OCI-LY3 (cell line): ENCODE results near the gene DERA.

Experiments used
- H2AFZ ChIP-seq: fragments of 200-600, 300-600 bp; shearing (Covaris generic); 2 replicates; pipeline ENCODE4 v1.6.0; 2014; ENCODE audit warnings: antibody characterized with exemption, low read depth, low read length
- H3K27ac ChIP-seq: fragments of 200-600, 300-600 bp; sonication (generic); 2 replicates; pipeline ENCODE4 v1.5.1; 2014; ENCODE audit warnings: mild to moderate bottlenecking, low read length, moderate library complexity, mixed read lengths
- H3K27me3 ChIP-seq: fragments of 200-600, 300-600 bp; sonication (generic); 2 replicates; pipeline ENCODE4 v1.6.1; 2014; ENCODE audit warnings: low read depth, low read length, mixed read lengths
- H3K36me3 ChIP-seq: fragments of 200-600, 300-600 bp; sonication (generic); replicated peaks from 2 replicates; pipeline ENCODE3; 2014; ENCODE audit warnings: low read depth, low read length, mixed read lengths
- H3K4me1 ChIP-seq: fragments of 300-600, 200-600 bp; sonication (generic); 2 replicates; pipeline ENCODE4 v1.6.1; 2014; ENCODE audit warnings: low read length, mixed read lengths
- H3K4me2 ChIP-seq: fragments of 200-600, 300-600 bp; sonication (generic); 2 replicates; pipeline ENCODE4 v1.6.1; 2014; ENCODE audit warnings: low read length, mixed read lengths
- H3K4me3 ChIP-seq: fragments of 300-600, 200-600 bp; sonication (generic); 2 replicates; pipeline ENCODE4 v1.5.1; 2014; ENCODE audit warnings: antibody characterized with exemption, mild to moderate bottlenecking, low read length, moderate library complexity
- H3K79me2 ChIP-seq: fragments of 300-600, 200-600 bp; shearing (Covaris generic); 2 replicates; pipeline ENCODE4 v1.6.1; 2014; ENCODE audit warnings: mild to moderate bottlenecking, low read length, mixed read lengths
- H3K9ac ChIP-seq: fragments of 300-600, 200-600 bp; shearing (Covaris generic); 2 replicates; pipeline ENCODE4 v1.6.0; 2014; ENCODE audit warnings: mild to moderate bottlenecking, low read length, moderate library complexity
- H3K9me3 ChIP-seq: fragments of 200-600, 300-600 bp; shearing (Covaris generic); 2 replicates; pipeline ENCODE4 v1.6.1; 2014; ENCODE audit warnings: low read length, mixed read lengths; ENCODE audit not compliant: insufficient read depth
- H4K20me1 ChIP-seq: fragments of 200-600, 300-600 bp; sonication (generic); 2 replicates; pipeline ENCODE4 v1.6.1; 2016; ENCODE audit warnings: low read length, mixed read lengths; ENCODE audit not compliant: insufficient read depth
- EZH2phosphoT487 ChIP-seq: fragments of 200-600 bp; shearing (Covaris generic); IDR thresholded peaks from 2 replicates; pipeline ENCODE4 v1.6.1; 2018; ENCODE audit warnings: antibody characterized with exemption, mixed run types, low read depth
- TF ChIP-seq, protein P1 (sequence below): fragments of 200-600, 300-600 bp; sonication (generic); IDR thresholded peaks from 2 replicates; pipeline ENCODE4 v1.5.1; 2014; ENCODE audit warnings: antibody characterized with exemption, low read length, low read depth

DERA gene

DNA sequence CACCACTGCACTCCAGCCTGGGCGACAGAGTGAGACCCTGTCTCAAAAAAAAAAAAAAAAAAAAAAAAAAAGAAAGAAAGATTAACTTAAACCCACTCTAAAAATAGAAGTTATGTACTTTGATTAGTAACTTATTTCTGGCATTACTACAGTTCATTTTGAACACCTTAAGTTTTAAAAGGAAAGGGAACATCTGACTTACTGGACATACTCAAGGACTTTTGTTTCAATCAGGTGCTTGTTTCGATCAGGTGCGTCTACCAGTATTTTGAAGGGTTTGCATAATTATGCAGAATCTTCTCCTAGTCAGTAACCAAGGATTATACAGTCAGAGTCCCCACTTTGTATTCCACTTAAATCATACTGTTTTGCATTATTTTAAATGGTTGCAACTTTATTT is 105.6 kb downstream of the DERA start:
- Histone ChIP-seq H3K4me3 (no peak overlapping the region), H3K9ac (no peak overlapping the region), H3K4me1 (peaks cover 6% of the 10 kb centered on the region), H3K27me3 (no peaks in the 10 kb centered on the region), H3K79me2 (no peaks in the 10 kb centered on the region), H3K9me3 (peaks cover 8% of the 10 kb centered on the region; the same call in 1 of the 2 replicates), H2AFZ (no peak overlapping the region), H3K36me3 (peaks cover 5% of the 10 kb centered on the region), H3K27ac (no peak overlapping the region), H3K4me2 (no peak overlapping the region), H4K20me1 (no peaks in the 10 kb centered on the region)
- TF ChIP-seq, protein P1, sequence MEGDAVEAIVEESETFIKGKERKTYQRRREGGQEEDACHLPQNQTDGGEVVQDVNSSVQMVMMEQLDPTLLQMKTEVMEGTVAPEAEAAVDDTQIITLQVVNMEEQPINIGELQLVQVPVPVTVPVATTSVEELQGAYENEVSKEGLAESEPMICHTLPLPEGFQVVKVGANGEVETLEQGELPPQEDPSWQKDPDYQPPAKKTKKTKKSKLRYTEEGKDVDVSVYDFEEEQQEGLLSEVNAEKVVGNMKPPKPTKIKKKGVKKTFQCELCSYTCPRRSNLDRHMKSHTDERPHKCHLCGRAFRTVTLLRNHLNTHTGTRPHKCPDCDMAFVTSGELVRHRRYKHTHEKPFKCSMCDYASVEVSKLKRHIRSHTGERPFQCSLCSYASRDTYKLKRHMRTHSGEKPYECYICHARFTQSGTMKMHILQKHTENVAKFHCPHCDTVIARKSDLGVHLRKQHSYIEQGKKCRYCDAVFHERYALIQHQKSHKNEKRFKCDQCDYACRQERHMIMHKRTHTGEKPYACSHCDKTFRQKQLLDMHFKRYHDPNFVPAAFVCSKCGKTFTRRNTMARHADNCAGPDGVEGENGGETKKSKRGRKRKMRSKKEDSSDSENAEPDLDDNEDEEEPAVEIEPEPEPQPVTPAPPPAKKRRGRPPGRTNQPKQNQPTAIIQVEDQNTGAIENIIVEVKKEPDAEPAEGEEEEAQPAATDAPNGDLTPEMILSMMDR, result no peak
- no peak for TF ChIP-seq EZH2phosphoT487

DNA sequence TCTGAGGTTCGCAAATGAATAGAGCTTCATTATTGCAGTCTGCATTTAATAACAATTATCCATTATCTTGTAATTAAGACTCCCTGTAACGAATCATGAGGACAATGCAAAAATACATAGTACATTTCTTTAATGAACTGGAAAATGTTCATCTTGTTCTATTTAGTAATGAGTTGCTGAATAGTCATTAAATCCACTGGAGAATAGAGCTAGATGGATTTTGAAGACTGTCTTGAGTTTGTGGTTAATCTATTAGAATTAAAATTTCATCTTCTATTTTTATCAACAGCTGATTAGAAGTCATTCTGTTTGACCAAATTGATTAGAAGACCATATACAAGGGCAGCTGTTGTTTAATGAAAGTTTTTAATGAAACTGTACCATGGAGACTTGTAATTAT is 107.2 kb downstream of the DERA start:
- H3K9me3 ChIP-seq, result peaks cover 6% of the 10 kb centered on the region; the same call in 1 of the 2 replicates
- no peak overlapping the region for H3K9ac ChIP-seq
- no peak overlapping the region for H3K4me2 ChIP-seq
- H3K4me3 ChIP-seq, result no peak overlapping the region
- H3K27me3 ChIP-seq, result no peaks in the 10 kb centered on the region
- H3K4me1 ChIP-seq, result peaks cover 6% of the 10 kb centered on the region
- H3K79me2 ChIP-seq, result no peaks in the 10 kb centered on the region
- TF ChIP-seq, protein P1, result no peak
- no peak for TF ChIP-seq EZH2phosphoT487
- no peak overlapping the region for H2AFZ ChIP-seq
- H3K27ac ChIP-seq, result no peak overlapping the region
- H3K36me3 ChIP-seq, result peaks cover 5% of the 10 kb centered on the region
- no peaks in the 10 kb centered on the region for H4K20me1 ChIP-seq

DNA sequence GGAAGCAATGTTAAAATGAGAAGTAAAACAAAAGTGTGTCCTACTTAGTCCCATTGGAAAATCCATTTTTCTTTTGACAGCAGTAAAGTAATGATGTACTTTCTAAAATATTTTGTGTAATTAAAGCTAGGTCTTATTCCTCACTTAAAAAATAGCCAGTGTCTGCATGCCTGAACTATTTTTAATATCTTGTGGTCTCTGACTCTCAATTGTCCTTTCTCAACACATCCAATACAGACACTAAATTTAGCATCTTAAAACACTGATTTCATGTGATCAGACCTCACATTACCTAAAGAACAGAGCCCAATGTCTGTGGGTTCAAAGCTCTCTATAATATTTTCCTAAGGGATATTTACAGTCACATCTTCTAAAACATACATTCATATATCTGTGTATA is 108.0 kb downstream of the DERA start:
- Histone ChIP-seq H3K4me3 (no peak overlapping the region), H3K36me3 (peaks cover 5% of the 10 kb centered on the region), H4K20me1 (no peaks in the 10 kb centered on the region), H3K9ac (no peak overlapping the region), H3K9me3 (0 out of 2 replicates have a peak, but pooled peaks cover 4% of the 10 kb centered on the region), H3K4me2 (no peak overlapping the region), H2AFZ (no peak overlapping the region), H3K4me1 (peaks cover 6% of the 10 kb centered on the region), H3K27ac (no peak overlapping the region), H3K27me3 (no peaks in the 10 kb centered on the region), H3K79me2 (no peaks in the 10 kb centered on the region)
- no peak for TF ChIP-seq EZH2phosphoT487
- TF ChIP-seq, protein P1, result no peak

DNA sequence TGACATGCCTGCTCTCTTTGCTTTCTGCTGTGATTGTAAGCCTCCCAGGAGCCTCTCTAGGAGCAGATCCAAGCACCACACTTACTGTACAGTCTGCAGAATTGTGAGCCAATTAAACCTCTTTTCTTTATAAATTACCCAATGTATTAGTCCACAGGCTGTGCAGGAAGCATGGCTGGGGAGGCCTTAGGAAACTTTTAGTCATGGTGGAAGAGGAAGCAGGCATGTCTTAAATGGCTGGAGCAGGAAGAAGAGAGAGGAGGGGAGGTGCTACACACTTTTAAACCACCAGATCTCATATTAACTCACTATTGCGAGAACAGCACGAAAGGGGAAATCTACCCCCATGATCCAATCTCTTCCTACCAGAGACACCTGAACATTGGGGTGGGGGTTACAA is 108.9 kb downstream of the DERA start:
- Histone ChIP-seq H3K9ac (no peak overlapping the region), H3K36me3 (peaks cover 5% of the 10 kb centered on the region), H4K20me1 (no peaks in the 10 kb centered on the region), H3K4me2 (no peak overlapping the region), H3K27me3 (no peaks in the 10 kb centered on the region), H3K4me1 (peaks cover 6% of the 10 kb centered on the region), H3K4me3 (no peak overlapping the region), H3K27ac (no peak overlapping the region), H2AFZ (no peak overlapping the region), H3K79me2 (no peaks in the 10 kb centered on the region), H3K9me3 (no peaks in the 10 kb centered on the region)
- TF ChIP-seq EZH2phosphoT487, result no peak
- TF ChIP-seq, protein P1, result no peak
